GM21423 (cell line): ENCODE data around the gene DNAH7.
"Not testable (repeated sequence)": the region's sequence is repeated elsewhere in the genome, so short reads cannot be mapped to it uniquely, and the experiment has no call there.

Experiments used
- ATAC-seq: cut with Tn5 transposase; IDR thresholded peaks from one replicate; pipeline ENCODE4 v1.9.1; 2021; ENCODE audit warnings: mild to moderate bottlenecking, moderate library complexity; ENCODE audit not compliant: unreplicated experiment

DNAH7 gene

GRCh38 chr2:195733831-195734230 lies 334.8 kb downstream of the DNAH7 start:
- ATAC-seq = no peak

- ATAC-seq = no peak
These were observed 336.1 kb downstream of the DNAH7 start for GRCh38 chr2:195732574-195732973.

- no peak for ATAC-seq
These were observed 337.7 kb downstream of the DNAH7 start for GRCh38 chr2:195730912-195731311.

GRCh38 chr2:195727106-195727505 lies 341.5 kb downstream of the DNAH7 start:
- ATAC-seq = no peak

- no peak for ATAC-seq
These were observed 346.6 kb downstream of the DNAH7 start for GRCh38 chr2:195722075-195722474.

GRCh38 chr2:195721042-195721441 lies 347.6 kb downstream of the DNAH7 start:
- no peak for ATAC-seq

- ATAC-seq = no peak
These were observed 352.2 kb downstream of the DNAH7 start for GRCh38 chr2:195716466-195716865.

GRCh38 chr2:195711478-195711877 lies 357.2 kb downstream of the DNAH7 start:
- ATAC-seq = peak; percentile 76

- no peak for ATAC-seq
These were observed 358.5 kb downstream of the DNAH7 start for GRCh38 chr2:195709901-195710806.

GRCh38 chr2:195706161-195706900 lies 362.3 kb downstream of the DNAH7 start:
- no peak for ATAC-seq

- no peak for ATAC-seq
These were observed 368.2 kb downstream of the DNAH7 start for GRCh38 chr2:195700480-195700879.

GRCh38 chr2:195697681-195698220 lies 370.9 kb downstream of the DNAH7 start:
- ATAC-seq = no peak

GRCh38 chr2:195696012-195696411 lies 372.6 kb downstream of the DNAH7 start:
- ATAC-seq = no peak

GRCh38 chr2:195695002-195695631 lies 373.5 kb downstream of the DNAH7 start:
- ATAC-seq = no peak

- no peak for ATAC-seq
These were observed 374.1 kb downstream of the DNAH7 start for GRCh38 chr2:195694553-195694952.

- ATAC-seq = not testable (repeated sequence)
These were observed 376.1 kb downstream of the DNAH7 start for GRCh38 chr2:195692531-195692930.
